Dermis microvascular lymphatic vessel endothelial cell (primary cell): Measurements from ENCODE around the gene PTPRZ1. TPM values are rescaled to one million over a fixed set of nuclear protein-coding genes. Genes with fewer than 3 reads are reported as not detected.

Source experiments
- DNase-seq, 2 donors: peaks; one replicate each; pipeline versions ENCODE4 v3.0.0 to v3.0.0-alpha.2; 2010; ENCODE audit warnings: low read depth in 2 of 2
- total RNA-seq: library from RNA; depleted of rRNA; stranded (reverse); fragments of >200 nt; gene quantifications from 2 replicates; pipeline ENCODE4 v1.2.1, GENCODE V29; 2014

The PTPRZ1 gene
- total RNA-seq, result not detected in 2 replicates

- DNase-seq, result peak in 1 of 2 donors; percentile 29
Measured at GRCh38 chr7:121872831-121873288, at the start of gene PTPRZ1. PTPRZ1 (plus strand) TSS chr7:121873161; CDS start chr7:121873500, 339 bp downstream.

DNA sequence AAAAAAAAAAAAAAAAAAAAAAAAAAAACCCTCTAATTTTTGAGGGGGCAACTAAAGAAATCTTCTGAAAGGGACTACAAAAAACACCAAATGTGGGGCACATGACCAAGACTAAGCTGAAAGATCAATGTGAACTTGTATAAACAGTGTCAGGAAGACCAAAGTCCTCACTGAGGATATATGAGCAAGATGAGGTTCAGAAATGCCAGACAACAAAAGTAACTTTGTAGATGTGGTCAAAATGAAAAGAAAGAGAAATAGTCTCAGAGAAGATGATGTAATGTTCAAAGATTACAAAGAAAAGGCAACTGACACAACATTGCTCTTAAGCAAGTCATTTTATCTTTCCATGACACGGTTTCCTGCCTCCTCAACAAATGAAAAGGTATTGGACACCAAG lies 48.7 kb upstream of the PTPRZ1 start:
- no peak for DNase-seq

- DNase-seq, result no peak
Measured at GRCh38 chr7:121831351-121831750, 41.6 kb upstream of the PTPRZ1 start.

DNA sequence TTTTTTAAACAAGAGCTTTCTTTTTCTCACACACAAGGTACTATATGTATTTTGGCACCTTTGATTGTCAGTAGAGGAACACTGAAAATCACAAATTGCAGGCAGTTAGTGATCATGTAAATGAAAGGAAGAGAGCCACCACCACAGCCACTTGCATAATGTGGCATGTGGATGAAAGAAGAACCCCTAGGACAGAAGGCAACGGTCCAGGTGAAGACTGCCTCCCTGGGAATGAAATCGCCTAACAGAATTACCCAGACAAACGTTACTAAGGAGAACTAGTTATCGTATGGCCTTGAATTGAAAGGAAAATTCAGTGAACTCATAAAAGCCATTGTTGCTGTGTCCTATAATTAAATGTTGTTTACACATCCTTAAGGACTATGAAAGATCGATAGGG lies 41.2 kb upstream of the PTPRZ1 start:
- no peak for DNase-seq

- DNase-seq, result no peak
Measured at GRCh38 chr7:121832347-121832746, 40.6 kb upstream of the PTPRZ1 start.

- DNase-seq, result no peak
Measured at GRCh38 chr7:121833991-121834390, 39.0 kb upstream of the PTPRZ1 start.

DNA sequence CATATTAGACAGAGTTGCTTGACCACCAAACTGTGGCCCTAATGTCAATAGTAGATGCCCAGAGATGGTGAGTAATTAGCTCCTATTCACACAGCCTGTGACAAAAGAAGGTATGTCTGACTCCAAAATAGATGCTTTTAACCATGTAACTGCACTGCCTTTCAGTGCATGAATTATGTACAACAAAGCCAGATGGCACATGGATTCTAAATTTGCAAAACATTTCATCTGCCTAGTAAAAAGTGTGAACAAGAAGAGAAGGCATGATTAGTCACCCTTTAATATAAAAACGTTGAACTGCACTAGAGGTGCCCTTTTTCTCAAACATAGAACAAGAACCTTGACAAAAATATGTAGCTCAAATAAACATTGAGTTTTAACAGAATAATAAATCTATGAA lies 35.5 kb upstream of the PTPRZ1 start:
- no peak for DNase-seq

GRCh38 chr7:121847041-121847440 lies 25.9 kb upstream of the PTPRZ1 start:
- no peak for DNase-seq

DNA sequence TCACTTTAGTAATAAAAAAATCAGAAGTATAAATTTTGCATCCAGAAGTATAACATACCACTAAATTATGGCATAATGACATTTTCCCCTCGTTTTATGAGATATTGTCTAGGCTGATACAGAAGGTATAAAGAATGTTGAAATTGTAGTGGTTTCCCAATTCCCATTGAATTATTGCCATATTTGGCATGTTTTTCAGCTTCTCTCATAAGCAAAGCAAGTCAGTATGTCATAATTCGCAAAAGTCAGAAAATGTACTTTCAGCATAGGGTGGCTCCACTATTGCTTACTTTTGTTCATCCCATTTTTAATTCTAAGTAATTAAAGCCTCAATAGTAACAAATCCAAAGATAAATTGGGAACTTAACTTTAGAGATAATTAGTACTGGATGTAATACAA lies 19.7 kb upstream of the PTPRZ1 start:
- no peak for DNase-seq

DNA sequence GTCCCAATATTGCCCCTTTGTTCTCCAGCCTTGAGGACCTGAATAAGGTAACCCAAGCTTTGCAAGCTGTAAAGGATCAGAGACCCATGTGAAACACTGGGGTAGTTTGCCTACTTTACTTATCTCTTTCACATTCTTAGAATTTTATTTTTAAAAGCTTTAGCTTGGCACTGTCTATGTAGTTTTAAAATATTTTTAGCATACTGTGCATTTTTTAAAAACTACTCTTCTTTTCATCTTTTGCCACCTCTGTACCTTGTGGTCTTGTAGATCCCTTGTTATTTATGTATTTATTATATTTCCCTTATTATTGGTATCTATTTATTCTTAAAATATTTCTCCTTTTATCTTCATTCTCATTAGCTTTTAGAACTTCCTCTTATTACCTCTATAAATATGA lies 12.0 kb upstream of the PTPRZ1 start:
- no peak for DNase-seq

GRCh38 chr7:121862591-121862990 lies 10.4 kb upstream of the PTPRZ1 start:
- DNase-seq, result no peak

DNA sequence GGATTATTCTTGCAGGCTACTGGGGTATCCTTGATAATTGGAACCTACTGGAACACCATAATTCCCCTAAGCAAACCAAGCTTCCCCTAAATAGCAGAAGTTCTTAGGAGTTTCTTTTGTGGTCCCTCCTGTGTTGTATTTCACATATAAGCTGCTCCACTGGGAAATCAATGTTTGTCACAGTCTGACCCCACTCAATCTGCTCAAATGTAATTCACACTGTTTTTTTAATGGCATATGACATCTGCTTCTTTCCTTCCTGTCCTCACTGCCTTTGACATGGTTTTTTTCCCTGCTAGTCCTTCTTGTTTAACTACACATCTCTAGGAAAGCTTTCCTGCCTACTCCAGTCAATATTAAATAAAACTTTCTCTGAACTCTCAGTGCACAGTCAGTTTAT lies 1.8 kb upstream of the PTPRZ1 start:
- DNase-seq, result no peak

- DNase-seq, result peak in 1 of 2 donors; percentile 9
Measured at GRCh38 chr7:121873289-121874194, 581 bp downstream of the PTPRZ1 start.

DNA sequence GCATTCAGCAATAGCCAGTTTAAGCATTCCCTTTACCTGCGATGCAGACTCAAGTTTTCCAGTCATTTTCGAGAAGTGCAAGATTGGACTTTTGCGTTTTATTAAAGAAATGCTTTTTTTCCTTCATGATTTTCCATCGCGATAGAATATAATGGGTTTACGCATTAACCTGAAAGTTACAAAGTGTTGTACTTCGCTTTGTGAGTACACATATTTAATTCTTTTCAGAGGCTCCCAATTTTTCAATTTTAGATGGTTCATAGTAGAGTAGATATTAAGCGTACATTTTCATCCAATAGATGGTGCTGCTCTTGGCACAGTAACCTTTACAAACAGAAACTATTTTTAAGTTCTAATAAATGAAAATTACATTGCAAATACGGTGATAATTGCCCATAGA lies 1.3 kb downstream of the PTPRZ1 start:
- DNase-seq, result no peak

GRCh38 chr7:121875203-121875602 lies 2.2 kb downstream of the PTPRZ1 start:
- DNase-seq, result no peak

DNA sequence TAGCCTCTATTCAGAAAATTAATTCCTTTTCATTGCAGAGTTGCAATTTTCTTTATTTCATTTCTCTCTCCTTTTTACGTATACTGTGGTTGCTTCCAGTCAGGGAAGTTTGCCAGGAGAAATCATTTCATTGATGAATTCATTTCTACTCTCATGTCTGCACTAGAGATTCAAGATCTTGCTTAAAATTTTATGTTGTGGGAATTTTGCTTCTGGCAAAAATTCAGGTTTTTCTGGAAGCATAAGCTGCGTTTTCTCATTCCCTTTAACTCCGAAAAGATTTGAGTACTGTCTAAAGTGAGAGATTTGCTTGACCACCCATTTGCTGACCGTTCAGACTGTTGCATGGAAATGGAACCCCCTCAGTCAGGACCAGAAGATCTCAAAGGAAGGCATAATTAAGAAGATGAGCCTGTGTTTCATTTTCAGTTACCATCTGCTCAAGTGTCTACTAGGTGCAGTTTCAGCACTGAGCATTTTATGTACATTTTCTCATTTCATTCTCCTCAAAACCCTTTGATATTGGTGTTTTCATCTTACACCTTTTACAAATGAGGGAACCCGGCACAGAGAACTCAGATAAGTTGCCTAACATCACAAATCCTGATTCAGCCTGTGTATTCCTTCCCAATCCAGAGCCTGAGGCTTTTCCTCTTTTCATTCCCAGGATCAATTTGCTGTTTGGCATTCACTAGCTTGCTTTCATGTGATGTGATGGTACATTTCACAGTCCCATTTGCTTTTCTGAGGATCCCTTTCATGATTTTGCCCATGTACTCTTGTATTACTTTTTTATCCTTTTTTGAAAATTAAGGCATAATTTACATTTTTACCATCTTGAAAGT lies 3.9 kb downstream of the PTPRZ1 start:
- no peak for DNase-seq

DNA sequence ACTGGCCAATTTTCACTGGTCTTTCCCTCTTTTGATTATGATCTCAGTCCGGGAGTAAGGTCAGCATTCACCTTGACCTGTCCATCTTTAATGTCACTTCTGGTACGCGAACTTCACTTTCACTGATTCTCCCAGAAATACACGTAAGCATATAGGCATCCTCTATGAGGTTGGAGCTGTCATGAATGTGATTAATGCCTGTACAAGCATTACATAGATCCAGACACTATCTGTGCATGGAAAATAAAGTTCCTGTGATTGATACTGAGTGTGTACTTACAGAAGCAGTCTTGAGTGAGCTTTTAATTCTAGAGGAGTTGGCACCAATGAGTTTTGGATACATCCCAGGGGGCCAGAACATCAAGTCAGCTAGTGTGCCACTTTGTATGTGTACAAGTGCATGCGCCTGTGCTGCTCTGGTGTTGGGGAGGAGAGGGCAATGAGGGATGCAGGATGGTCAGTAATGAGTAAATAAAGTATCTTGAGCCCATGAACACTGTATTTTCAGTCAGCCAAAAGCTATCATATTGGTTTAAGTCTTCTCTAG lies 6.0 kb downstream of the PTPRZ1 start:
- no peak for DNase-seq

- no peak for DNase-seq
Measured at GRCh38 chr7:121879544-121879943, 6.6 kb downstream of the PTPRZ1 start.

GRCh38 chr7:121882731-121883130 lies 9.8 kb downstream of the PTPRZ1 start:
- DNase-seq, result no peak

DNA sequence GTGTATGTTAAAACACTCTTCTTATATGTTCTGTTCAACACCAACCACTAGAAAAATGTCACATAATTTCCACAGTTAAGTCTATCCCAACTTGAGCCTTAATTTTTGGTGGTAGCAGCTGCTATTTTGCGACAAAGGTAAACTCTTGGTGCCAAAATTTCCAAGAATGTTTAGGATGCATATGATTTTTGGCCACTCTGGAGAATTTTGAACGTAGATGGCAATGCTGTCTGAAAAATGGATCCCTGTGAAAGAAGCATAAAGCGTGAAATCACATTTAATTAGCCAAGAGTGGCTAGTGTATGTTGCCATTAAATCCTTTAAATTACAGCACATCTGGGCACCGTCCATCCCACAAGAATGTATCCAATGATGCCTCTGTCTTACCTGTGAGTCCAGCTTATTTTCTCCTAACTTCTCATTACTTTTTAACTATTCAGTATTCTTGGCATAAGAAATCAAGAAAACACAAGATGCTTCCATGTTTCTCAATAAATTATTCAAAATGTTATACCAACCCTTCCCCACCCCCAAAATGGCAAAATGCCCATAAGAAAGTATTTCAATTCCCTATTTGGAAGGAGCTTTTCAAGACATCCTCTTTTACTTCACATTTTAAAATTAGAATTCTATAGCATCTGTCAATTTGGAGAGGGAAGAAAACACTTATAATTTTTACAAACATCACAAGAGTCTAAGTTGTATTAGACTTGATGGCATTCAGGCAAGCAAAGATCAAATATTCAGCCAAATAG lies 12.4 kb downstream of the PTPRZ1 start:
- DNase-seq, result no peak

DNA sequence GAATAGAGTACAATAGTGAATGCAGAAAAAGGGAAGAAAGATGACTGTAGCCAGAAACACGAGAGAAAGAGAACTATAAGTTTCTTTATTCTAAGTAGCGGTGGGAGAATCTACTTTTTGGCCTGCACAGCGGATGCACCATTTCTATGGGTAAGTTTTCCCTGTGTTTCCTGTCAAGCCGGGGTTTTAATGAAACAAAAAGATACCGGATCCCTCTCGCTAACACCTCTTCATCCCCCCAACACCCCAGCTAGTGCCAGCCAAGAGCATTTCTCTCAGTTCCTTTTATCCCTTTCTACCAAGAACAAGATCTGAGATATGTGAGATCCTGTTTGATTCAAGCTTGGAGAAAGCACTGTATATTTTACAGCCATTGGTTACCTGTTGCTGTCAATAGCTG lies 14.7 kb downstream of the PTPRZ1 start:
- DNase-seq, result no peak
